NCI-H187 (cell line): ENCODE results near the gene PGD.
A peak's percentile ranks its signal among the peaks of the same experiment; 100 is the strongest.
"Not testable (repeated sequence)": the region's sequence is repeated elsewhere in the genome, so short reads cannot be mapped to it uniquely, and the experiment has no call there.

Experiments
- DNase-seq, 2 experiments: peaks; one replicate each; lab custom pipeline; 2025; lab: John Stamatoyannopoulos, UW

PGD gene

DNA sequence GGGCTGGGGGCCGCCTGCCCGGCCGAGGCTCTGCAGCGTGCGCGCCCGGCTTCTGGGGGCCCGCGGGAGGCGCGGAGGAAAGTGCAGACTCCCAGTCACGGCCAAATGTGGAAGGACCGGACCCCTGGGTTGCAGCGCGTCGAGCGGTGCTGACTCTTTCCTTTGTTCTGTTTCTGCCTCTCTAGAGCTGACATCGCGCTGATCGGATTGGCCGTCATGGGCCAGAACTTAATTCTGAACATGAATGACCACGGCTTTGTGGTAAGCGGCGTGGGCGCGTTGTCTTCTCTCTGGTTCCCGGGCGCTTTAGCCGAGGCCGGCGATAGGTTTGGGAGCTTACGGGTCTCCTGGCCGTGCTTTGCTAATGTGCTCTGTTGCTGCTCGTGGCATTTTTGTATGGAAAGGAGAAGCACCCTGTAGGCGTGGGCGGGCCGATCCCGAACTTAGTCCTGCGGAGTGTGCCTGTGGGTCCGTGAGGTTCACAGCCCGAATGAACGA is 629 bp downstream of the PGD start:
- no peak for DNase-seq

DNA sequence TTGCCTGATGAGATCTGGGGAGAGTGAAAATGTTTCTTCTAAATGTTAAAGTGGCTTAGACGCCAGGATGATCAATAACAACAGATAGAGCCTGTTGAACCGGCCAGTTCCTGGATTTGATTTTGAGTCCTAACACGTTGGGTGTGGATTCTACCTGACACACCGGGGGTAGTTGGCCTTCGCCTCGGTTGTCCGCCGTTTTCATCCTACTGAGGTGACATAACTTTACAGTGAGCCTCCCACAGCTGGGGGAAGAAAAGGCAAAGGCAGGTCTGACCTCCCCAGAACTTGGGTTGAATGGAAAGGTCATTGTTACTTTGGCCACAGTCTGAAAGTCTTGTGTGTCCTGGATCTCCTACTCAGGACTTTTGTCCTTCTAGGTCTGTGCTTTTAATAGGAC is 1.1 kb downstream of the PGD start:
- DNase-seq = no peak

DNA sequence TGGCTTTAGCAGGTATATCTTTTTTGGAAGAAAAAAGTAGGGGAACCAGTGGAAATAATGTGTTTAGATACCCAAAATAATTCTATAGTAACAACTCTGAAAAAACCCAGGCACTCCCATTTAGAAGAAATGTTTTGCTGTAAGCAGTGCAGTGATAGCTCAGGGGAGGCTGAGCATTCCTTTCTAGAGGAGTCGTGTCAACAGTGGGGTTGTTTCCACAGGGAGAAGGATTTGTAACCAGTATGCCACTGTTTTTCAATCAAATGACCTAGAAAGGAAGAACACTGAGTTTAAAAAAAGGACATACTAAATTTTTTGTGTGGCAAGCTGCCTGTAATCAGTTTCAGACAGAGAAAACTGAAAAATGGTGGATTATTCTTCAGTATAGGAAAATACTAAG is 2.4 kb downstream of the PGD start:
- DNase-seq = no peak

DNA sequence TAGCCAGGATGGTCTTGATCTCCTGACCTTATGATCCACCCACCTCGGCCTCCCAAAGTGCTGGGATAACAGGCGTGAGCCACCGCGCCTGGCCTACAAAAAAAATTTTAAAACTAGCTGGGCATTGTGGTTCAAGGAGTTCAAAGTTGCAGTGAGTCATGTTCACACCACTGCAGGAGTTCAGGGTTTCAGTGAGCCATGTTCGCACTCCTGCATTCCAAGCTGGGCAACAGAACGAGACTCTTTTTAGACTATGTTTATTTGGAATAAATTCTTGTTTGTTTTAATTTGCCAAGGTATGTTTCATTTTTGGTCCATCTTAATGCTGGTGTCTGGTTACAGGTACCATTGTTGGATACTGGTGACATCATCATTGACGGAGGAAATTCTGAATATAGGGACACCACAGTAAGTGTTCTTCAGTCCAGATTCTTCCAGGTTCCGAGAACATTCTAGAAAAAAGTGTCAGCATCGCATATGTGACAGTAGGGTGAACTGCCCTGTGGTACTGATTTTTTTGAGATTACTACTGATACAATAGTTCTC is 3.9 kb downstream of the PGD start:
- no peak for DNase-seq

DNA sequence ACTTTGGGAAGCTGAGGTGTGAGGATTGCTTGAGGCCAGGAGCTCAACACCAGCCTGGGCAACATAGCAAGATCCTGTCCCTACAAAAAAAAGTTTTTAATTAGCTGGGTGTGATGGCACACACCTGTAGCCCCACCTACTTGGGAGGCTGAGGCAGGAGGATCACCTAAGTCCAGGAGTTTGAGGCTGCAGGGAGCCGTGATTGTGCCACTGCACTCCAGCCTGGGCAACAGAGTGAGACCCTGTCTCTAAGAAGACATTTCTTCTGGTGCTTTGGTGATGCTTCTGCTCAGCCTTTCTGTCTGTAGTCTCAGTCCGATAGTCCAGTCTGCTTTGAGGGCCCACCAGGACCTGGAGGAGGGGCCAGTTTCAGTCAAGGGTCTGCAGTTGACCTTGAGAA is 8.3 kb downstream of the PGD start:
- DNase-seq = no peak

DNA sequence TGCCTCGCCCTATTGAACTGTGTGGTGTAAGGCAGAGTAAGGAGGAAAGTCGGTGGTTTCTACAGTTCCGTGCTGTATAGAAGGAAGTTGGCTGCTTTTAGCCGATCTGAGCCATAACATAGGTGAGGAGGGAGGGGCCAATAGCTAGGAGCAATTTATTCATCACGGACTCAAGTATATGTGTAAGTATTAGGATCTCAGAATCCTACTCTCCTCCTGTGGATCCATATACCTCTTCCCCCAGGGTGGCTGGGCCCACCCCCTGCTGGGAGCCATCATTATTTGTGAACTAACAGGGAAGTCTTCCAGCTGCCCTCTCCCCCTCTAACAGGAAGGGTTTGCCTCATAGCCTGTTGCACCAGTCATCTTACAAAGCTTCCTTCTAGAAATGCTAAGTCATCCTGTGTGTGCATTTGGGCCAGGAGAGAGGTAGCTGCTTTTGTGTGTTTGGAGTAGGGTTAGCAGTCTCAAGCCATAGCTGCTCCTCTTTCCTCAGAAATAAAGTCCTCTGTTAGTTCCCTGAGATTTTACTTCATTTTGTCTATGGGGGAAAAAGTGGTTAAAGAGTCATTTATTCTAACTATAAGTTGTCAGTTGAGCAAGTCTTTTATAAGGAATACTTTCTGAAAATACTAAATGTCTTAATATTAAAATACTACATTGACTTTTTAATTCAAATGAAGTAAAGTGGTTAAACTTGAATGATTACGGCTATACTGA is 16.5 kb downstream of the PGD start:
- no peak for DNase-seq

DNA sequence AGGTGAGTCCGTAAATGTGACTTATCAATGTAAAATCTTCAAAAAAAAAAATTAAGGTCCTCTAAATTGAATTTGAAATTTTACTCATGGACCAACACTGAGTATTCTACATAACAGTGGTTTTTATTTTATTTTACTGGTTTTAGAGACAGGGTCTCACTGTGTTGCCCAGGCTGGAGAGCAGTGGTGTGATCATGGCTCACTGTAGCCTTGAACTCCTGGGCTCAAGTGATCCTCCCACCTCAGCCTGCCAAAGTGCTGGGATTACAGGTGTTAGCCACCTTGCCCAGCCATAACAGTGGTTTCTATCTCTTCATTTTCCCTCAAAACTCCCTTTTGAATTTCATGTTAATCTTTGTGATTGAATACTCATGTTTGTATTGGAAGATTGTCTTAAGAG is 17.1 kb downstream of the PGD start:
- DNase-seq = not testable (repeated sequence)

DNA sequence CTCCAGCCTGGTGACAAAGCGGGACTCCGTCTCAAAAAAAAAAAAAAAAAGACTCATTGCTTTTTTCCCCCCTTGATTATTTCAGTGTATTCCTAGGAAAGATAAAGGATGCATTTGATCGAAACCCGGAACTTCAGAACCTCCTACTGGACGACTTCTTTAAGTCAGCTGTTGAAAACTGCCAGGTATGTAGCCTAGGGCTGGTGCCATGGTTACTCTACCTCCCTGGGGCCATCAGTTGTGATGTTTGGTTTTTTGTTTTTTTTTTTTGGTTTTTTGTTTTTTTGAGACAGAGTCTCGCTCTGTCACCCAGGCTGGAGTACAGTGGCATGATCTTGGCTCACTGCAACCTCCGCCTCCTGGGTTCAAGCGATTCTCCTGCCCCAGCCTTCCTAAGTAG is 19.9 kb downstream of the PGD start:
- DNase-seq = not testable (repeated sequence)

DNA sequence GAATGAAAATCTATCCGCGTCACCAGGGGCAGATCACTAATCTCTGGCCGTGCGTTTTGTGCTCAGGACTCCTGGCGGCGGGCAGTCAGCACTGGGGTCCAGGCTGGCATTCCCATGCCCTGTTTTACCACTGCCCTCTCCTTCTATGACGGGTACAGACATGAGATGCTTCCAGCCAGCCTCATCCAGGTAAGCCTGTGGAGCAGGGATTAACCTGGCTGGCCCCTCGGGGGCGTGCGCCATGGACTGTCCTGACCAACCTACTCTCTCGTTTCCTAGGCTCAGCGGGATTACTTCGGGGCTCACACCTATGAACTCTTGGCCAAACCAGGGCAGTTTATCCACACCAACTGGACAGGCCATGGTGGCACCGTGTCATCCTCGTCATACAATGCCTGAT is 20.5 kb downstream of the PGD start:
- DNase-seq = no peak

DNA sequence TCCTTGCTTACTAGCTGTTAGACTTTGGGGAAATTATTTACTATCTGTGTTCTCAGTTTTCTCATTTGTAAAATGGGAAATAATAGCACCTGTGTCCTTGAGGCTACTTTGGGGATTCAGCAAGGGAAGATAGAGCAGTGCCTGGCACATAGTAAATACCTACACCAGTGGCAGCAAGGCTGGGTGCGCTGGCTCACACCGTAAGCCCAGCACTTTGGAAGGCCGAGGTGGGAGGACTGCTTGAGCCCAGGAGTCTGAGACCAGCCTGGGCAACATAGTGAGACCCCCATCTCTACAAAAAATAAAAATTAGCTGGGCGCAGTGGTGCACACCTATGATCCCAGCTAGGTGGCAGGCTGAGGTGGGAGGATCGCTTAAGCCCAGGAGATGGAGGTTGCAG is 22.8 kb downstream of the PGD start:
- no peak for DNase-seq

DNA sequence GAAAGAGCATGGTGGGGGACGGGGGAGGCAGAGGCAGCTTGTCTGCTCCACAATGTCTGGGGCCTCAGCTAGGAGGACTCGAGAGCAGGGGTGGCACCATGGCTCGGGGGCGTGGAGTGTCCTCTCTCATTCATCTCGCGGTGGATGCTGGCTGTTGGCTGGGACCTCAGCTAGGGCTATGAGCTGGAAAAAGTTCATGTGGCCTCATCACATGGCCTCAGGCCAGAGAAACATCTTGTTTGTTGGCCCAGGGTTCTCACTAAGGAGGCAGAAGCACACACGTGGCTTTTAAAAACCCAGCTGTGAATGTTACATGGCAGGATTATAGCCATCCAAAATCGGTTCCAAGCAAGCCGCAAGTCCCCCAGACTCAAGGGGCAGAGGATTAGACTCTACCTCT is 25.2 kb downstream of the PGD start:
- no peak for DNase-seq

DNA sequence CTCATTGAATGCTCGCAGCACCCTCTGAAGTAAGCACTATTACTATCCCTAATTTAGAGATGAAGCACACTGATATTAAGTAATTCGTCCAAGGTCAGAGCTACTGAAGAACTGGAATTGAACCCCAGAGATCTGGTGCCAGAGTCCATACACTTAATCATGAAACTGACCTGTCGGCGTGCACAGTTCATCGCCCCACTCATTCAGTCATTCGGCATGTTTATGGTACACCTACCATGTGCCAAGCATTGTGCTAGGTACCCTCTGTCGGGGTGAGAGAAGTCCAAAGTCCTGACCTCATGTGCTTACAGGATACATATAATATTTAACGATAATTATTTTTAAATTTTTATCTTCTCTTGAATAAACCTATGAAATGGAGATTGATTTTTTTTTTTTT is 25.8 kb downstream of the PGD start:
- DNase-seq = no peak

DNA sequence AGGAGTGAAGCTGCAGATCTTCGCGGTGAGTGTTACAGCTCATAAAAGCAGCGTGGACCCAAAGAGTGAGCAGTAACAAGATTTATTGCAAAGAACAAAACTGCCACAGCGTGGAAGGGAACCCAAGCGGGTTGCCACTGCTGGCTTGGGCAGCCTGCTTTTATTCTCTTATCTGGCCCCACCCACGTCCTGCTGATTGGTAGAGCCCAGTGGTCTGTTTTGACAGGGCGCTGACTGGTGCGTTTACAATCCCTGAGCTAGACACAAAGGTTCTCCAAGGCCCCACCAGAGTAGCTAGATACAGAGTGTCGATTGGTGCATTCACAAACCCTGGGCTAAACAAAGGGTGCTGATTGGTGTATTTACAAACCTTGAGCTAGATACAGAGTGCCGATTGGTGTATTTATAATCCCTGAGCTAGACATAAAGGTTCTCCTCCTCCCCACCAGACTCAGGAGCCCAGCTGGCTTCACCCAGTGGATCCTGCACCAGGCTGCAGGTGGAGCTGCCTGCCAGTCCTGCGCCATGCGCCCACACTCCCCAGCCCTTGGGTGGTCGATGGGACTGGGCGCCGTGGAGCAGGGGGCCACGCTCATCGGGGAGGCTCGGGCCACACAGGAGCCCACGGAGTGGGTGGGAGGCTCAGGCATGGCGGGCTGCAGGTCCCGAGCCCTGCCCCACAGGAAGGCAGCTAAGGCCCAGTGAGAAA is 27.1 kb downstream of the PGD start:
- not testable (repeated sequence) for DNase-seq

DNA sequence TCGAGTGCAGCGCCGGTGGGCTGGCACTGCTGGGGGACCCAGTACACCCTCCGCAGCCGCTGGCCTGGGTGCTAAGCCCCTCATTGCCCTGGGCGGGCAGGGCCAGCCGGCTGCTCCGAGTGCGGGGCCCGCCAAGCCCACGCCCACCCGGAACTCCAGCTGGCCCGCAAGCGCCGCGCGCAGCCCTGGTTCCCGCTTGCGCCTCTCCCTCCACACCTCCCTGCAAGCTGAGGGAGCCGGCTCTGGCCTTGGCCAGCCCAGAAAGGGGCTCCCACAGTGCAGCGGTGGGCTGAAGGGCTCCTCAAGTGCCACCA is 27.6 kb downstream of the PGD start:
- not testable (repeated sequence) for DNase-seq

DNA sequence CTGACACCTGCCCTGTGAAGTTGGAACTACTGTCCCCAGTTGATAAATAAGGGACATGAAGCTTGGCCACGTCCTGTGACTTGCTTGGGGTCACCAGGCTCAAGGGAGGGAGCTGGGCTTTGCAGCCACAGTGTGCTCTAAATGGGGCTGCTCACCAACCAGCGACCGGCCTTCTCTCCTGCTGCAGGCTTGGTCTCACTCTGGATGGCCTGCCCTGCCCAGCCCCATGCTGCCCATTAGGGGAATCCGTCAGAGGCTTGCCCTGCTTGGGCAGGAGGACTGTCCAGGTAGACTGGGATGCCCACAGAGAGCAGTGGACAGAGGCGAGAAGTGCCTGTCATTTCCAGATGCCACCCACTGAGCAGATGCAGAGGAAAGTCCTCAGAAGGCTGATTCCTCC is 30.1 kb downstream of the PGD start:
- no peak for DNase-seq

DNA sequence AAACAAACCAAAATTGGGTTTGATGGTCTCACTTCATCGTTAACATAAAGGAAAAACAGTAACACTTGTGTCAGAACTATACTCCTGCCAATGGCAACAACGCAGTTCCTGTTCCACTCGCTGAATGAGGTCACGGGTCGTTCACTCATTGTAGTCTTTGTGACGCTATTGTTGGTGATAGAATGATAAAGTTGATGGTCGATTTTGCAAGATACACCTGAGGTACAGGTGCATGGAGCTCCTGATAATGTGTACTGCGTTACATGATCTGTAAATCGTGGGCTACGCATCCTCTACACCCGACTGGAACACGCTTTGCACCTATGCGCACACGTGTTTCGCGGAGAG is 31.0 kb downstream of the PGD start:
- no peak for DNase-seq

DNA sequence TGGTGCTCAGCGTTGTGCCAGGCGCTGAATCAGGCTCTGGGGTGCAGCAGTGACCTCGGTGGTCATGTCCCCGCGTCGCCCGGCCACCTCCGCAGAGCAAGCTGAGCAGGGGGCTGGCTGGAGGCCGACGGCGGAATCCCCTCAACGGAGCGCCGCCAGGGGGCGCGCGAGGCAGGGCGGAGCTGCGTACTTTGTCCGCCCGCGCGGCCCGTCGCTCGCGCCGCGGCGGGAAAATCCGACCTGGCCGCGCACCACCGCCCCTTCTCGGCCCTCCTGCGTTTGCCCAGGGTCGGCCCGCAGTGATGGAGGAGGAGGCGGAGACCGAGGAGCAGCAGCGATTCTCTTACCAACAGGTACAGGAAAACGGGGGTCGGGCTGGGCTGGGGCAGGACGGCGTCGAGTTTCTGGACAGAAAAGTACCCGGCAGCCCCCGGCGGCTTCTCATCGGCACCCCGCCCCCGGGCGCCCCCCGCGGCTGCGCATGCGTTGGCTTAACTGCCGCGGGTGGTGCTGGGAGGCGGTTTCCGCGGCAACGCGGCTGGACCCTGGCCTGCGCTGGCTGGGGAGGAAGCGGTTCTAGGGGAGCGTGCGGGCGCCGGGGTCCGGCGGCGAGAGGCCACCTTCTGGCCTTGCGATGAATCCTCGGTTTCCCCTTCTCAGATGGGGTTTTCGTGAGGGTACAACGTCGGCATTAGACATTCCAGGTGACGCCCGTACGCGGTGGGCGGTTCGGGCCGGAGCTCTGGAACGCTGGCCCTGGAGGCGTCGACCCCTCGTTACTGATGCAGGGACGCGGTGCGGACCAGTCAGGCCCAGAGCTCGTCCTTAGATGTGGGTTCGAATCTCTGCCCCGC is 31.6 kb downstream of the PGD start, which contains the start of gene CENPS:
CENPS (plus strand) TSS at position 218 of the 854 bp plus-strand sequence; CDS start at position 303, 85 bp downstream.
- peak; percentile 80 to 88 for DNase-seq

DNA sequence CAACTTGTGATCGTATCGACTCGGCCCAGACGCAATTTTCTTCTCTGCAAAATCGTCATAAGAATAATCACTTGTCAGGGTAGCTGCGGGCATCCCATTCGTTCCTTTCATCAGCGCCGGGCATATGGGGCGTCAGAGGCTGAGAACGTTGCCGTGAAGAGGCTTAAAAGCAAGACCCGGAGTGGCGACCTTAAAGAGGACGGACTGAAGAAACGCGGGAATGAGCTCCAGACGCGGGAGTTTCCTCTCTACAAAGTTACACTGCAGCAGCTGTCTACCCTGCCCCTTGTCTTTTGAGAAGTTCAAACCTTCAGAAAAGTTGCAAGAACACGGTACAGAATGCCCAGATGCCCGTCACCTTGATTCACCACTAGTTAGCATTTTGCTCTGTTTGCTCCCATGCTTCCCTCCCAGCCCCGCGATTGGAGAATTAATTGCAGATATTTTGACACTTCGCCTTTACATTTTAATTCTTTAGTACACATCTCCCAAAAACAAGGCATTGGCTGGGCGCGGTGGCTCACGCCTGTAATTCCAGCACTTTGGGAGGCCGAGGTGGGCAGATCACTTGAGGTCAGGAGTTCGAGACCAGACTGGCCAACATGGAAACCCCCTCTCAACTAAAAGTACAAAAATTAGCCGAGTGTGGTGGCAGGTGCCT is 32.3 kb downstream of the PGD start:
- no peak for DNase-seq

DNA sequence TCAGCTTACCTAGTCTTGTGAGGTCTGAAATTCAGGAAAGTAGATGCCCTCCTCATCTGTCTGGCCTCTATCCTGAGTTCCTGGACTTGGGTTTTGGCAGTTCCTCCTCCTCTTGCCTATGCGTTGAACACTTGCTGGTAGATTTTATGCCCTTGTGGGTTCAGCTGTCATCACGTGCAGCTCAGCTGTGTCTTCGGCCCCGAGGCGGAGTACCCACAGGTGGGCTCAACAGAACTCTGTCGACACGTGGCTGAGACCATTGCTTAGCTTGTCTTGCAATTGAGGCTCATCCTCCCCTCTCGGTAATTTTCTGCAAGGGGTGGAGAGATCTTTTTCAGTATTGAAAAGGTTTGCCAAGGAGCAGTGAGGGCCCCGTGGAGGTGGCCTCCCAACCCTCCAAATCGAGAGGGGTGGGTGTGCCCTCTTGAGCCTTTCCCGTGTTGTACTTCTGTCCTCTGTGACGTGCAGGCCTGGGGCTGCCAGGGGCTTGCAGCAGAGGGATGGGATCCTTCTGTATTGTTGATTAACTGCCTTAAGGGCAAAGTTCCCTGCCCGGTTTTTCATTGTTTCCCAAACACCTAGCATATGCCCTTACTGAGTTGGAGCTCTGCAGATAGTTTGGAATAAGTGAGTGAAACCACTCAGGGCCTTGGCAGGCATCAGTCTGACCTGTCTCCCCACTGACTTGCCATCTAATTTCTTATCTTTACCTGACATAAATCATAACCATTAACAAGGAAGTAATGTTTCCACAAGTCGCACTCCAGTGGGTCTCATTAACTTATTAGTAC is 34.2 kb downstream of the PGD start:
- DNase-seq = no peak

DNA sequence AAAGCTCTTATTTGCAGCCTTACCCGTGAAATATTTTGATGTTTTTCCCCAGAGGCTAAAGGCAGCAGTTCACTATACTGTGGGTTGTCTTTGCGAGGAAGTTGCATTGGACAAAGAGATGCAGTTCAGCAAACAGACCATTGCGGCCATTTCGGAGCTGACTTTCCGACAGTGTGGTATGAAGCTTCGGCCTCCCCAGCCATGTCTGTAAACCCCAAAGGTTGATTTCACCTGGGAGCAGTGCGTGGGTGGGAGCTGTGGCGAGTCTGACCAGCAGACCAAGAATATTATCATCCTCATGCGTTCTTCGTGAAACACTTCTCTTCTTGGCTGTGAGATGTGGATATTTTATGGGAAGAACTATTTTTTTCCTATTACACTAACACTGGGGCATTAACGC is 34.9 kb downstream of the PGD start:
- no peak for DNase-seq

DNA sequence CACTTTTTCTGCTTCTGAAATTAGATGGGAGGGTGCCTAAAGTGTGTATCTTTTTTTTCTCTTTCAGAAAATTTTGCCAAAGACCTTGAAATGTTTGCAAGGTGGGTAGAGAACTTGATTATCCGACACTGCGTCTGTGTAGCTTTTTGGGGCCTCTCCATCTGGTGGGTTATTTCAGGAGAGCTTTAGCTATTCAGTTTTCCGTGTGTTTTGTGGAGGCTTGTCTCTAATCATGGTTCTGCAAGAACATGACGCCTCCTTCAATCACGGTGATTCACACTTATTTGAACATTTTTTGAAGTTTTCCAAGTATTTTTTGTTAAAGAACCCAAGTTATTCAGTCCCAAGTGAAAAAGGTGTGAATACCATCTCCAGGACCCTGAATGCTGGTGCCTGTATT is 35.7 kb downstream of the PGD start:
- DNase-seq = no peak
